H1 (cell line): ENCODE measurements around the gene OR1I1. TPM values are rescaled to one million over a fixed set of nuclear protein-coding genes. Genes with fewer than 3 reads are reported as not detected.

Experiments used
- CEBPB ChIP-seq: IDR thresholded peaks from 2 replicates; pipeline ENCODE4 v1.6.1; 2012; ENCODE audit warnings: low read depth, low read length
- CHD2 ChIP-seq: IDR thresholded peaks from 2 replicates; pipeline ENCODE4 v1.6.1; 2012; ENCODE audit warnings: low read length, improper control_type of control experiment
- CREB1 ChIP-seq: IDR thresholded peaks from 2 replicates; pipeline ENCODE4 v1.6.1; 2012; ENCODE audit warnings: inconsistent platforms
- CTCF ChIP-seq, 3 experiments: IDR thresholded peaks; 1 replicate in 2 of 3; 2 replicates in 1 of 3; pipeline versions ENCODE4 v1.5.1 to v1.6.1; 2011; ENCODE audit warnings: low read length in 3 of 3, mild to moderate bottlenecking in 3 of 3, inconsistent platforms in 2 of 3, low read depth in 1 of 3, moderate library complexity in 1 of 3; ENCODE audit not compliant: insufficient read depth in 1 of 3; ENCODE audit errors: control extremely low read depth in 1 of 3
- JUND ChIP-seq: IDR thresholded peaks from 2 replicates; pipeline ENCODE4 v1.6.1; 2011; ENCODE audit warnings: mild to moderate bottlenecking, improper control_type of control experiment, low read length
- SP1 ChIP-seq: IDR thresholded peaks from 2 replicates; pipeline ENCODE4 v1.6.1; 2011; ENCODE audit warnings: low read depth, low read length
- TAF7 ChIP-seq: optimal IDR thresholded peaks from 2 replicates; pipeline ENCODE3; 2011; ENCODE audit warnings: low read depth, mild to moderate bottlenecking, inconsistent platforms, low read length, moderate library complexity, borderline replicate concordance
- TEAD4 ChIP-seq: IDR thresholded peaks from 2 replicates; pipeline ENCODE4 v1.6.1; 2012; ENCODE audit warnings: low read depth, low read length, inconsistent platforms, mixed read lengths
- polyA plus RNA-seq, 7 experiments: library from polyadenylated mRNA; depleted of rRNA in 3 of 7; stranded (reverse) in 5 of 7; unstranded in 2 of 7; fragments of >200 nt in 5 of 7; fragments of 200-250 nt in 2 of 7; gene quantifications; 1 replicate in 5 of 7; 2 replicates in 1 of 7; 4 replicates in 1 of 7; pipeline versions ENCODE4 v1.2.1 to v1.2.3, GENCODE V29; 2011 to 2013; ENCODE audit warnings: missing spikeins in 2 of 7, mixed read lengths in 2 of 7
- total RNA-seq: library from RNA; stranded (reverse); fragmentation: NEBNext Ultra II Directional; extraction: Animal tissue kit (Norgen Biotek cat#: 25700); gene quantifications from 2 replicates; pipeline ENCODE4 v1.2.1, GENCODE V29; 2021

Gene OR1I1
- total and polyA plus RNA-seq, 2 of the 8 experiments (the other 6 are each of a cell fraction or from before 2014, with no cell fraction given), result not detected

- TF ChIP-seq CTCF (IDR thresholded peaks at IDR 0.05; ENCODE audit: control extremely low read depth in 1 of 3, insufficient read depth in 1 of 3, low read depth in 1 of 3, low read length in 3 of 3) (no peak), CHD2 (no peak), TEAD4 (no peak), SP1 (0 out of 2 replicates have a peak, but pooled peaks have one; percentile 8), CREB1 (no peak), TAF7 (no peak), CEBPB (no peak), JUND (no peak)
- TF ChIP-seq, all 59 proteins: peak for 3
Observed at GRCh38 chr19:15124572-15125231, 42.7 kb downstream of the OR1I1 start (continued).
